Breast epithelium (tissue), 4 donors: ENCODE data around the gene CUL4A. TPM values are rescaled to one million over a fixed set of nuclear protein-coding genes. Genes with fewer than 3 reads are reported as not detected.
"Not testable (repeated sequence)": the region's sequence is repeated elsewhere in the genome, so short reads cannot be mapped to it uniquely, and the experiment has no call there.

Experiments
- DNase-seq, 2 donors: peaks; one replicate each; pipeline ENCODE4 v3.0.0-alpha.2; 2019; ENCODE audit warnings: low spot score in 2 of 2
- H3K27ac ChIP-seq, 2 donors: fragments of 200-600 bp; sonication (generic) in 1 of 2; one replicate each; pipeline ENCODE4 v1.5.1; 2016 to 2019; ENCODE audit warnings: mild to moderate bottlenecking in 1 of 2
- H3K27me3 ChIP-seq, 2 donors: fragments of 200-600 bp; sonication (generic) in 1 of 2; one replicate each; pipeline versions ENCODE4 v1.5.1 to v1.6.0; 2017 to 2019; ENCODE audit warnings: control low read depth in 1 of 2, mild to moderate bottlenecking in 1 of 2
- H3K36me3 ChIP-seq: fragments of 200-600 bp; one replicate; pipeline ENCODE4 v1.5.1; 2019
- H3K4me1 ChIP-seq, 2 donors: fragments of 200-600 bp; sonication (generic); one replicate each; pipeline ENCODE4 v1.5.1; 2016 to 2019; ENCODE audit warnings: control low read depth in 1 of 2
- H3K4me3 ChIP-seq, 3 donors: fragments of 200-600 bp; sonication (generic); 1 replicate in 2 of 3; 2 replicates in 1 of 3; pipeline ENCODE4 v1.5.1; 2016 to 2019; ENCODE audit warnings: mild to moderate bottlenecking in 3 of 3, moderate library complexity in 2 of 3
- H3K9me3 ChIP-seq, 2 donors: fragments of 200-600 bp; sonication (generic) in 1 of 2; one replicate each; pipeline ENCODE4 v1.5.1; 2016 to 2019; ENCODE audit warnings: control low read depth in 1 of 2
- CTCF ChIP-seq, 3 donors: fragments of 450-650 bp; IDR thresholded peaks; one replicate each; pipeline ENCODE4 v1.5.1; 2016 to 2017; ENCODE audit warnings: antibody characterized with exemption in 3 of 3, mild to moderate bottlenecking in 3 of 3, moderate library complexity in 3 of 3
- POLR2A ChIP-seq: fragments of 450-650 bp; IDR thresholded peaks from one replicate; pipeline ENCODE4 v1.6.1; 2016; ENCODE audit warnings: antibody characterized with exemption, mild to moderate bottlenecking, moderate library complexity
- POLR2AphosphoS5 ChIP-seq, 3 donors: sonication (generic); formaldehyde crosslinking; IDR thresholded peaks; one replicate each; pipeline ENCODE4 v1.6.1; 2017; ENCODE audit warnings: antibody characterized with exemption in 3 of 3
- intact Hi-C: fragments of 100-400 bp; cut with DNase I; formaldehyde crosslinking; loops from one replicate; pipeline ENCODE4 v1.15.1; 2023; ENCODE audit warnings: low total_unique reads
- total RNA-seq, 3 donors: library from RNA; depleted of rRNA; stranded (reverse); fragments of >200 nt; gene quantifications; one replicate each; pipeline ENCODE4 v1.1.0, GENCODE V29; 2016

Gene CUL4A
- total RNA-seq, result 100 to 1,000 TPM; 108 to 145 (median 142) TPM

- Histone ChIP-seq H3K4me3 (peak within 1 kb of the TSS; percentile 88 to 98 (median 97)), H3K9me3 (no peaks in the 10 kb centered on the region), H3K36me3 (no peaks in the 10 kb centered on the region), H3K27me3 (no peaks in the 10 kb centered on the region), H3K27ac (peak within 1 kb of the TSS; percentile 96 to 98), H3K4me1 (peaks cover 0 to 11% of the 10 kb centered on the region in 2 donors)
- DNase-seq, result peak; percentile 50 to 78
- no peak for TF ChIP-seq POLR2AphosphoS5 (IDR thresholded peaks at IDR 0.05)
- TF ChIP-seq CTCF (IDR thresholded peaks at IDR 0.05), result no peak
- no peak for TF ChIP-seq POLR2A
- intact Hi-C loops, result no loop called here
These were observed at the start of gene CUL4A for GRCh38 chr13:113209336-113209758. TSS of gene CUL4A (plus strand) at chr13:113209613. CDS start at chr13:113209628, 15 bp downstream.

GRCh38 chr13:113159701-113160100 lies 49.7 kb upstream of the CUL4A start:
- Histone ChIP-seq H3K27me3 (peaks cover 0 to 21% of the 10 kb centered on the region in 2 donors), H3K36me3 (no peaks in the 10 kb centered on the region), H3K4me1 (no peaks in the 10 kb centered on the region), H3K27ac (no peak overlapping the region), H3K4me3 (no peak overlapping the region), H3K9me3 (no peaks in the 10 kb centered on the region)
- TF ChIP-seq CTCF (IDR thresholded peaks at IDR 0.05), result no peak
- TF ChIP-seq POLR2AphosphoS5 (IDR thresholded peaks at IDR 0.05), result no peak
- TF ChIP-seq POLR2A, result no peak
- intact Hi-C loops, result no loop called here
- no peak for DNase-seq

GRCh38 chr13:113160983-113161382 lies 48.4 kb upstream of the CUL4A start:
- Histone ChIP-seq H3K27ac (no peak overlapping the region), H3K36me3 (no peaks in the 10 kb centered on the region), H3K4me1 (no peaks in the 10 kb centered on the region), H3K4me3 (no peak overlapping the region), H3K27me3 (peaks cover 0 to 21% of the 10 kb centered on the region in 2 donors), H3K9me3 (no peaks in the 10 kb centered on the region)
- intact Hi-C loops, result no loop called here
- TF ChIP-seq POLR2AphosphoS5 (IDR thresholded peaks at IDR 0.05) (no peak), POLR2A (no peak), CTCF (IDR thresholded peaks at IDR 0.05) (no peak)
- DNase-seq, result no peak

GRCh38 chr13:113161433-113161832 lies 48.0 kb upstream of the CUL4A start:
- DNase-seq, result no peak
- no peaks in the 10 kb centered on the region for H3K36me3 ChIP-seq
- H3K27ac ChIP-seq, result no peak overlapping the region
- TF ChIP-seq POLR2A, result no peak
- TF ChIP-seq POLR2AphosphoS5 (IDR thresholded peaks at IDR 0.05), result no peak
- TF ChIP-seq CTCF (IDR thresholded peaks at IDR 0.05), result no peak
- intact Hi-C loops, result no loop called here
- H3K4me1 ChIP-seq, result no peaks in the 10 kb centered on the region
- H3K4me3 ChIP-seq, result no peak overlapping the region
- H3K27me3 ChIP-seq, result peaks cover 0 to 21% of the 10 kb centered on the region in 2 donors
- no peaks in the 10 kb centered on the region for H3K9me3 ChIP-seq

GRCh38 chr13:113161975-113162374 lies 47.4 kb upstream of the CUL4A start:
- peaks cover 0 to 21% of the 10 kb centered on the region in 2 donors for H3K27me3 ChIP-seq
- DNase-seq, intact Hi-C loops, H3K27ac ChIP-seq, H3K4me3 ChIP-seq, H3K9me3 ChIP-seq, H3K36me3 ChIP-seq, H3K4me1 ChIP-seq: not testable (repeated sequence)
